Neural cell (in vitro differentiated cells): ENCODE results near the gene BRD3OS. TPM values are rescaled to one million over a fixed set of nuclear protein-coding genes. Genes with fewer than 3 reads are reported as not detected.

Experiments
- H2AFZ ChIP-seq: fragments of 200-600, 300-800 bp; sonication (generic), shearing (Covaris generic); 2 replicates; pipeline ENCODE4 v1.6.0; 2014; ENCODE audit warnings: low read depth, mild to moderate bottlenecking, antibody characterized with exemption, low read length, moderate library complexity
- H3F3A ChIP-seq: fragments of 200-600 bp; shearing (Covaris generic); 2 replicates; pipeline ENCODE4 v1.6.1; 2016; ENCODE audit warnings: mild to moderate bottlenecking, moderate library complexity, mixed read lengths, antibody characterized with exemption, low read length; ENCODE audit not compliant: insufficient read depth, poor library complexity, severe bottlenecking
- H3K27ac ChIP-seq: fragments of 200-600, 300-800 bp; sonication (generic), shearing (Covaris generic); 2 replicates; pipeline ENCODE4 v1.5.1; 2014; ENCODE audit warnings: mild to moderate bottlenecking, low read length, moderate library complexity
- H3K27me3 ChIP-seq: fragments of 300-800, 200-600 bp; sonication (generic), shearing (Covaris generic); 2 replicates; pipeline ENCODE4 v1.6.0; 2014; ENCODE audit warnings: mild to moderate bottlenecking, low read depth, low read length, moderate library complexity; ENCODE audit not compliant: insufficient read depth
- H3K36me3 ChIP-seq: fragments of 300-800, 200-600 bp; sonication (generic), shearing (Covaris generic); 2 replicates; pipeline ENCODE4 v1.5.1; 2014; ENCODE audit warnings: mild to moderate bottlenecking, antibody characterized with exemption, low read length, moderate library complexity; ENCODE audit not compliant: insufficient read depth
- H3K4me2 ChIP-seq: fragments of 300-800, 200-600 bp; sonication (generic), shearing (Covaris generic); 2 replicates; pipeline ENCODE4 v1.6.0; 2014; ENCODE audit warnings: mild to moderate bottlenecking, low read length
- H3K4me3 ChIP-seq: fragments of 300-800, 200-600 bp; sonication (generic), shearing (Covaris generic); 2 replicates; pipeline ENCODE4 v1.5.1; 2014; ENCODE audit warnings: mild to moderate bottlenecking, low read length, moderate library complexity
- H3K79me2 ChIP-seq: fragments of 200-600 bp; shearing (Covaris generic); replicated peaks from 2 replicates; pipeline ENCODE4 v1.6.0; 2014; ENCODE audit warnings: mild to moderate bottlenecking, low read length, moderate library complexity; ENCODE audit not compliant: insufficient read depth
- H3K9ac ChIP-seq: fragments of 300-800, 200-600 bp; sonication (generic), shearing (Covaris generic); 2 replicates; pipeline ENCODE4 v1.6.1; 2016; ENCODE audit warnings: mild to moderate bottlenecking, low read length, mixed read lengths
- H3K9me2 ChIP-seq: fragments of 200-600 bp; shearing (Covaris generic); 2 replicates; pipeline ENCODE4 v1.6.1; 2016; ENCODE audit warnings: mild to moderate bottlenecking, low read length, mixed read lengths; ENCODE audit not compliant: insufficient read depth
- H3K9me3 ChIP-seq: fragments of 200-600, 300-800 bp; sonication (generic), shearing (Covaris generic); 2 replicates; pipeline ENCODE4 v1.6.1; 2016; ENCODE audit warnings: mild to moderate bottlenecking, mixed run types, low read length, moderate library complexity, mixed read lengths
- H4K20me1 ChIP-seq: fragments of 200-600 bp; shearing (Covaris generic); 2 replicates; pipeline ENCODE4 v1.6.1; 2016; ENCODE audit warnings: mild to moderate bottlenecking, mixed run types; ENCODE audit not compliant: insufficient read depth
- CTCF ChIP-seq: fragments of 450-650 bp; IDR thresholded peaks from 2 replicates; pipeline ENCODE4 v1.5.1; 2014; ENCODE audit warnings: antibody characterized with exemption, mild to moderate bottlenecking, moderate library complexity; ENCODE audit not compliant: poor library complexity, severe bottlenecking
- EP300 ChIP-seq: fragments of 450-650 bp; conservative IDR thresholded peaks from 2 replicates; pipeline ENCODE4 v1.6.1; 2014; ENCODE audit warnings: antibody characterized with exemption, mild to moderate bottlenecking, moderate library complexity; ENCODE audit not compliant: poor library complexity, severe bottlenecking
- EZH2 ChIP-seq: fragments of 200-600, 300-800 bp; shearing (Covaris generic), sonication (generic); IDR thresholded peaks from 2 replicates; pipeline ENCODE4 v1.6.1; 2014; ENCODE audit warnings: antibody characterized with exemption, low read length, borderline replicate concordance, mild to moderate bottlenecking; ENCODE audit not compliant: insufficient read depth, poor library complexity, severe bottlenecking
- MXI1 ChIP-seq: fragments of 450-650 bp; conservative IDR thresholded peaks from 2 replicates; pipeline ENCODE4 v1.6.1; 2014; ENCODE audit warnings: antibody characterized with exemption, mild to moderate bottlenecking; ENCODE audit not compliant: poor library complexity, severe bottlenecking
- POLR2AphosphoS5 ChIP-seq: IDR thresholded peaks from 2 replicates; pipeline ENCODE4 v1.6.1; 2012
- RAD21 ChIP-seq: fragments of 450-650 bp; conservative IDR thresholded peaks from 2 replicates; pipeline ENCODE4 v1.6.1; 2014; ENCODE audit warnings: antibody characterized with exemption, mild to moderate bottlenecking, moderate library complexity
- REST ChIP-seq: IDR thresholded peaks from 2 replicates; pipeline ENCODE4 v1.6.1; 2012; ENCODE audit warnings: borderline replicate concordance
- SMC3 ChIP-seq: fragments of 450-650 bp; conservative IDR thresholded peaks from 2 replicates; pipeline ENCODE4 v1.6.1; 2014; ENCODE audit warnings: antibody characterized with exemption, mild to moderate bottlenecking, moderate library complexity; ENCODE audit not compliant: poor library complexity
- TAF1 ChIP-seq: IDR thresholded peaks from 2 replicates; pipeline ENCODE4 v1.6.1; 2012; ENCODE audit warnings: low read depth
- polyA plus RNA-seq: library from polyadenylated mRNA; depleted of rRNA; stranded (reverse); fragments of >200 nt; gene quantifications from 2 replicates; pipeline ENCODE4 v1.2.3, GENCODE V29; 2014

Gene BRD3OS
- polyA plus RNA-seq, 1 donor from 2014 or later: 49.5 TPM

- H3K4me2 ChIP-seq: no peak overlapping the region
- no peak overlapping the region for H2AFZ ChIP-seq
- H3K36me3 ChIP-seq: no peaks in the 10 kb centered on the region
- H3K4me3 ChIP-seq: no peak overlapping the region
- H3K9me2 ChIP-seq: no peaks in the 10 kb centered on the region
- H3K9ac ChIP-seq: no peak overlapping the region
- TF ChIP-seq REST: no peak
- no peak for TF ChIP-seq SMC3
- no peak for TF ChIP-seq TAF1
- TF ChIP-seq EZH2: no peak
- no peak for TF ChIP-seq MXI1
- no peak for TF ChIP-seq CTCF
- no peak for TF ChIP-seq POLR2AphosphoS5
- H4K20me1 ChIP-seq: no peaks in the 10 kb centered on the region
- H3F3A ChIP-seq: no peaks in the 10 kb centered on the region
- no peaks in the 10 kb centered on the region for H3K27me3 ChIP-seq
- no peak overlapping the region for H3K27ac ChIP-seq
- no peaks in the 10 kb centered on the region for H3K79me2 ChIP-seq
- no peaks in the 10 kb centered on the region for H3K9me3 ChIP-seq
Measured at GRCh38 chr9:133997584-133997983, 27.7 kb upstream of the BRD3OS start.

- no peak overlapping the region for H3K4me2 ChIP-seq
- no peak overlapping the region for H3K4me3 ChIP-seq
- H4K20me1 ChIP-seq: no peaks in the 10 kb centered on the region
- no peak overlapping the region for H3K27ac ChIP-seq
- no peaks in the 10 kb centered on the region for H3F3A ChIP-seq
- H3K27me3 ChIP-seq: no peaks in the 10 kb centered on the region
- H3K79me2 ChIP-seq: no peaks in the 10 kb centered on the region
- H3K9me2 ChIP-seq: no peaks in the 10 kb centered on the region
- no peak overlapping the region for H3K9ac ChIP-seq
- H3K36me3 ChIP-seq: no peaks in the 10 kb centered on the region
- no peak overlapping the region for H2AFZ ChIP-seq
- TF ChIP-seq EP300 (no peak), MXI1 (no peak), SMC3 (no peak), REST (no peak), RAD21 (no peak), POLR2AphosphoS5 (no peak), EZH2 (no peak), TAF1 (no peak), CTCF (no peak)
- H3K9me3 ChIP-seq: no peaks in the 10 kb centered on the region
Measured at GRCh38 chr9:133998915-133999595, 26.2 kb upstream of the BRD3OS start.
